HepG2 (cell line): ENCODE results near the gene MCF2L. TPM values are rescaled to one million over a fixed set of nuclear protein-coding genes. Genes with fewer than 3 reads are reported as not detected.

ENCODE experiments used
- ATAC-seq: fragments of 200-7000 bp; cut with Tn5 transposase; 3 replicates; pipeline ENCODE4 v1.9.1; 2020; ENCODE audit warnings: mild to moderate bottlenecking, moderate library complexity
- BruUV-seq: library from RNA; stranded (reverse); fragments of 400-500 nt; replicated peaks from 2 replicates; lab custom pipeline; 2021; lab: Mats Ljungman, UMichigan
- CTCF ChIA-PET: fragments of 300-600 bp; formaldehyde crosslinking; extraction: SDS; loops from one replicate; lab custom pipeline; 2021; ENCODE audit warnings: low total read pairs, inconsistent platforms, low intra/inter-chr PET ratio; lab: Yijun Ruan, JAX
- POLR2A ChIA-PET: fragments of 350-600 bp; sonication (Branson Sonifier 250); formaldehyde crosslinking; loops from one replicate; lab custom pipeline; 2020; ENCODE audit warnings: antibody characterized with exemption, inconsistent platforms; lab: Yijun Ruan, JAX
- DNase-seq: peaks from one replicate; pipeline ENCODE4 v3.0.0-alpha.2; 2015; ENCODE audit warnings: low spot score
- FAIRE-seq: peaks from 3 replicates; lab custom pipeline; 2011; peaks lifted over from hg19 to GRCh38; lab: Jason Lieb, UNC
- H2AFZ ChIP-seq: one replicate; pipeline ENCODE4 v1.6.1; 2011; ENCODE audit warnings: low read length, inconsistent platforms
- H3K27ac ChIP-seq: fragments of 300-600 bp; 3 replicates; pipeline ENCODE4 v1.8.0; 2011; ENCODE audit warnings: mixed run types, mild to moderate bottlenecking, mixed read lengths, low read length, inconsistent platforms; ENCODE audit not compliant: insufficient read depth; ENCODE audit errors: extremely low read length
- H3K27me3 ChIP-seq, 2 experiments: fragments of 200-600 bp in 1 of 2; 2 replicates in 1 of 2; 3 replicates in 1 of 2; pipeline versions ENCODE4 v1.6.0 to v1.8.0; 2011; ENCODE audit warnings: low read length in 2 of 2, mild to moderate bottlenecking in 2 of 2, moderate library complexity in 2 of 2, inconsistent platforms in 1 of 2; ENCODE audit not compliant: insufficient read depth in 2 of 2, control insufficient read depth in 1 of 2
- H3K36me3 ChIP-seq, 2 experiments: fragments of 200-600 bp in 1 of 2; replicated peaks in 1 of 2; 2 replicates in 1 of 2; 3 replicates in 1 of 2; pipeline versions ENCODE4 v1.5.1 to v1.8.0; 2011; ENCODE audit warnings: low read length in 2 of 2, inconsistent platforms in 1 of 2; ENCODE audit not compliant: insufficient read depth in 2 of 2, control insufficient read depth in 1 of 2
- H3K4me1 ChIP-seq: 2 replicates; pipeline ENCODE4 v1.5.1; 2012; ENCODE audit warnings: low read length, inconsistent platforms; ENCODE audit not compliant: insufficient read depth
- H3K4me2 ChIP-seq: 2 replicates; pipeline ENCODE4 v1.6.0; 2011; ENCODE audit warnings: low read depth, low read length, inconsistent platforms
- H3K4me3 ChIP-seq, 3 experiments: fragments of 200-600 bp in 1 of 3; sonication (generic), shearing (Covaris generic) in 1 of 3; replicated peaks in 1 of 3; 2 replicates each; pipeline ENCODE4 v1.5.1; 2011 to 2016; ENCODE audit warnings: low read length in 3 of 3, inconsistent platforms in 2 of 3, low read depth in 2 of 3, mild to moderate bottlenecking in 2 of 3, control low read depth in 1 of 3, mixed read lengths in 1 of 3; ENCODE audit not compliant: insufficient read depth in 1 of 3
- H3K79me2 ChIP-seq: one replicate; pipeline ENCODE4 v1.6.1; 2011; ENCODE audit warnings: low read length, inconsistent platforms; ENCODE audit not compliant: insufficient read depth
- H3K9ac ChIP-seq: 2 replicates; pipeline ENCODE4 v1.6.0; 2011; ENCODE audit warnings: mild to moderate bottlenecking, low read depth, low read length, inconsistent platforms; ENCODE audit not compliant: insufficient read depth
- H3K9me3 ChIP-seq: 2 replicates; pipeline ENCODE4 v1.5.1; 2012; ENCODE audit warnings: mild to moderate bottlenecking, low read length
- H4K20me1 ChIP-seq: 2 replicates; pipeline ENCODE4 v1.6.0; 2011; ENCODE audit warnings: inconsistent platforms, mild to moderate bottlenecking, low read length, moderate library complexity; ENCODE audit not compliant: insufficient read depth
- CREM ChIP-seq, 2 experiments: sonication (generic) in 1 of 2; formaldehyde crosslinking in 1 of 2; IDR thresholded peaks; 2 replicates each; pipeline versions ENCODE4 v1.4.0 to v1.6.1; 2016 to 2020; ENCODE audit warnings: antibody characterized with exemption in 1 of 2, mild to moderate bottlenecking in 1 of 2, missing genetic modification reagents in 1 of 2
- GATAD2A ChIP-seq: IDR thresholded peaks from 2 replicates; pipeline ENCODE4 v1.6.1; 2016
- KLF12 ChIP-seq: sonication (generic); formaldehyde crosslinking; IDR thresholded peaks from 2 replicates; pipeline ENCODE4 v1.4.0; 2020; ENCODE audit warnings: missing genetic modification reagents, borderline replicate concordance
- MXD4 ChIP-seq: IDR thresholded peaks from 2 replicates; pipeline ENCODE4 v1.6.1; 2016; ENCODE audit warnings: mild to moderate bottlenecking, missing biosample characterization, missing genetic modification reagents
- NR2F6 ChIP-seq, 2 experiments: IDR thresholded peaks; 2 replicates each; pipeline ENCODE4 v1.6.1; 2016; ENCODE audit warnings: antibody characterized with exemption in 1 of 2, mild to moderate bottlenecking in 1 of 2
- RXRA ChIP-seq: sonication (generic); formaldehyde crosslinking; IDR thresholded peaks from 2 replicates; pipeline ENCODE4 v1.5.1; 2020; ENCODE audit warnings: missing genetic modification reagents
- SIN3A ChIP-seq: IDR thresholded peaks from 2 replicates; pipeline ENCODE4 v1.6.1; 2011; ENCODE audit warnings: low read depth, mild to moderate bottlenecking, control low read depth, low read length, borderline replicate concordance
- ZFP91 ChIP-seq: sonication (generic); formaldehyde crosslinking; IDR thresholded peaks from 2 replicates; pipeline ENCODE4 v1.9.0; 2022; ENCODE audit warnings: missing genetic modification reagents, mild to moderate bottlenecking, borderline replicate concordance
- ZKSCAN5 ChIP-seq: sonication (generic); formaldehyde crosslinking; IDR thresholded peaks from 2 replicates; pipeline ENCODE4 v1.5.1; 2020; ENCODE audit warnings: mild to moderate bottlenecking, missing genetic modification reagents
- ZNF598 ChIP-seq: sonication (generic); formaldehyde crosslinking; IDR thresholded peaks from 2 replicates; pipeline ENCODE4 v1.5.1; 2020; ENCODE audit warnings: mild to moderate bottlenecking, missing genetic modification reagents, borderline replicate concordance
- ZNF687 ChIP-seq: sonication (generic); formaldehyde crosslinking; IDR thresholded peaks from 2 replicates; pipeline ENCODE4 v1.5.1; 2020; ENCODE audit warnings: mild to moderate bottlenecking, missing genetic modification reagents, moderate library complexity
- WGBS: methylation state at CpG from one replicate; pipeline ENCODE4 v1.1.6; 2017; ENCODE audit warnings: low lambda C conversion rate; 5-methylcytosine and 5-hydroxymethylcytosine counted together
- in situ Hi-C: cut with HindIII; loops from 2 replicates; pipeline ENCODE4 v1.10.0; 2017; ENCODE audit warnings: low pct_unique_long_range_greater_than_20kb; ENCODE audit not compliant: extremely low pct_ligation_motif_present
- intact Hi-C: fragments of 100-400 bp; cut with micrococcal nuclease; formaldehyde crosslinking; loops from one replicate; pipeline ENCODE4 v1.10.0; 2022; ENCODE audit not compliant: unreplicated experiment
- polyA plus RNA-seq, 8 experiments: library from polyadenylated mRNA; depleted of rRNA in 3 of 8; stranded (reverse) in 7 of 8; unstranded in 1 of 8; fragments of >200 nt; fragmentation: Illumina TruSeq in 4 of 8; extraction: Trizol in 4 of 8; gene quantifications; 2 replicates each; pipeline versions ENCODE4 v1.2.1 to v1.2.3, GENCODE V29; 2011 to 2016; ENCODE audit warnings: low read depth in 4 of 8, missing spikeins in 1 of 8, mixed read lengths in 1 of 8; ENCODE audit not compliant: insufficient read depth in 1 of 8
- total RNA-seq, 5 experiments: library from RNA; depleted of rRNA; stranded (reverse); fragments of >200 nt; fragmentation: Illumina TruSeq; extraction: Trizol; gene quantifications; 2 replicates each; pipeline ENCODE4 v1.2.3, GENCODE V29; 2016; ENCODE audit warnings: low read depth in 1 of 5
- TF ChIP-seq, protein P1 (sequence below): sonication (generic); formaldehyde crosslinking; IDR thresholded peaks from 2 replicates; pipeline ENCODE4 v1.4.0; 2020; ENCODE audit warnings: low read depth, mild to moderate bottlenecking, missing genetic modification reagents
- TF ChIP-seq, protein P2 (sequence below): IDR thresholded peaks from 2 replicates; pipeline ENCODE4 v1.6.1; 2016; ENCODE audit warnings: low read depth, control low read depth

MCF2L gene
- total and polyA plus RNA-seq, 2 of the 13 experiments (the other 11 are each of a cell fraction or from before 2014, with no cell fraction given) = 19.4 to 28.4 TPM

DNA sequence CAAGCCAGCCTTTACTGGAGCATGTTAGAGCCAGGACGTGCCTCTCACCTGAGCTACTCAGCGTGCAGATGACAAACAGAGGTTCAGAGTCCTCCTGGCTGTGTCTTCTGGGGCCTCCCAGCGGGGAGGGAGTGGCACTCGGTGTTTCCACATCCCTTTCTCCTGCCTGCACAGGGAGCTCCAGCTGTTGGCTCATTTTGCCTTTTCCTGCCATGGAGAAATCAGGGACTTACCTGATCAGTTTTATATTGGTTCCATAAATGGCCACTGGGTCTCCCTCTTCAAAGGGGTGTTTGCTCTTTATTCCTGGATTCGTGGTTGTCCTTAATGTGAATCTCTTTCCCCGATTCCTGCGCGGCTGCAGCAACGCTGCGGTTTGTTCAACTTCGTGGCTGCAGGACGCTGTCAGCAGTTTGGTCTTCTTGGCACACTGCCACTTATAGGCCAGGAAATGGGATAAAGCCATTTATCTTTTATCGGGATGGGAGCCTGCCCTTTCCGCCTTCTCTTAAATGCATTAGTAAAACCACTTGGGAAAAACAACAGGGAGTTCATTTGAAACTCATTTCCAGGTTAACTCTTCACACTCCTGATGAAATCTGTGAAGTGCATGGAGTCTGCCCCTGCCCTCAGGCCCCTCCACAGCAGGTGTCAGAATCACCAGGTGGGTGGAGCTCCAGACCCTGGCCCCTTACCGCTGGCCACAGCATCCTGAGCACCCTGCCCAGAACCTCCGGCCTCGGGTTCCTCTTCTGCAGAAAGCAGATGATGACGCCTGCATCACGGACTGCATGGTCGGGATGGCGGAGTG is 39.8 kb upstream of the MCF2L start:
- POLR2A ChIA-PET = interaction anchor here (0.8 to 1.5 kb wide), 7 partner anchors 9 to 341 kb away, joined by 3 to 11 read pairs (median 4); partner anchors contain the start of gene TUBGCP3
- peak; percentile 88 for ATAC-seq
- DNase-seq = peak; percentile 78
- TF ChIP-seq ZKSCAN5 (CRISPR knock-in tag) = no peak
- peak; percentile 52; the same call in 1 of the 2 replicates for TF ChIP-seq GATAD2A (CRISPR knock-in tag)
- TF ChIP-seq MXD4 (CRISPR knock-in tag) = 0 out of 2 replicates have a peak, but pooled peaks have one; percentile 45
- TF ChIP-seq, protein P1, sequence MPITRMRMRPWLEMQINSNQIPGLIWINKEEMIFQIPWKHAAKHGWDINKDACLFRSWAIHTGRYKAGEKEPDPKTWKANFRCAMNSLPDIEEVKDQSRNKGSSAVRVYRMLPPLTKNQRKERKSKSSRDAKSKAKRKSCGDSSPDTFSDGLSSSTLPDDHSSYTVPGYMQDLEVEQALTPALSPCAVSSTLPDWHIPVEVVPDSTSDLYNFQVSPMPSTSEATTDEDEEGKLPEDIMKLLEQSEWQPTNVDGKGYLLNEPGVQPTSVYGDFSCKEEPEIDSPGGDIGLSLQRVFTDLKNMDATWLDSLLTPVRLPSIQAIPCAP (CRISPR knock-in tag) = no peak
- TF ChIP-seq ZFP91 (CRISPR knock-in tag) = peak; percentile 58; the same call in 1 of the 2 replicates
- 0 out of 2 replicates have a peak, but pooled peaks have one; percentile 49 for TF ChIP-seq SIN3A
- TF ChIP-seq KLF12 (CRISPR knock-in tag) = peak; percentile 63; the same call in 1 of the 2 replicates
- peak; percentile 77 for TF ChIP-seq ZNF687 (CRISPR knock-in tag)
- 0 out of 2 replicates have a peak, but pooled peaks have one; percentile 10 for TF ChIP-seq ZNF598 (CRISPR knock-in tag)
- TF ChIP-seq NR2F6 (IDR thresholded peaks at IDR 0.05) = peak; percentile 27; the same call in 1 of the 2 replicates
- no peak; the same call in 1 of the 2 replicates for TF ChIP-seq NR2F6 (CRISPR knock-in tag; IDR thresholded peaks at IDR 0.05)
- TF ChIP-seq, protein P2, sequence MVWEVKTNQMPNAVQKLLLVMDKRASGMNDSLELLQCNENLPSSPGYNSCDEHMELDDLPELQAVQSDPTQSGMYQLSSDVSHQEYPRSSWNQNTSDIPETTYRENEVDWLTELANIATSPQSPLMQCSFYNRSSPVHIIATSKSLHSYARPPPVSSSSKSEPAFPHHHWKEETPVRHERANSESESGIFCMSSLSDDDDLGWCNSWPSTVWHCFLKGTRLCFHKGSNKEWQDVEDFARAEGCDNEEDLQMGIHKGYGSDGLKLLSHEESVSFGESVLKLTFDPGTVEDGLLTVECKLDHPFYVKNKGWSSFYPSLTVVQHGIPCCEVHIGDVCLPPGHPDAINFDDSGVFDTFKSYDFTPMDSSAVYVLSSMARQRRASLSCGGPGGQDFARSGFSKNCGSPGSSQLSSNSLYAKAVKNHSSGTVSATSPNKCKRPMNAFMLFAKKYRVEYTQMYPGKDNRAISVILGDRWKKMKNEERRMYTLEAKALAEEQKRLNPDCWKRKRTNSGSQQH = peak; percentile 88; the same call in 1 of the 2 replicates
- peak; percentile 30; the same call in 1 of the 2 replicates for TF ChIP-seq RXRA (CRISPR knock-in tag)
- TF ChIP-seq CREM (IDR thresholded peaks at IDR 0.05) = peak; percentile 42; the same call in 1 of the 2 replicates
- no peak for TF ChIP-seq CREM (CRISPR knock-in tag; IDR thresholded peaks at IDR 0.05)

More for the DNA sequence above, 39.8 kb upstream of the MCF2L start:
- in situ Hi-C loops = no loop called here
- Histone ChIP-seq H3K36me3 (no peaks in the 10 kb centered on the region; a peak in 1 of 5 replicates), H3K79me2 (no peaks in the 10 kb centered on the region), H3K4me3 (peak overlapping the region; percentile 20 to 56 (median 38)), H3K27me3 (no peaks in the 10 kb centered on the region), H3K27ac (peak overlapping the region; percentile 58), H4K20me1 (no peaks in the 10 kb centered on the region; the same call in 1 of the 2 replicates), H2AFZ (no peak overlapping the region), H3K9ac (no peak overlapping the region), H3K4me1 (peaks cover 69% of the 10 kb centered on the region), H3K9me3 (0 out of 2 replicates have a peak, but pooled peaks cover 4% of the 10 kb centered on the region), H3K4me2 (peak overlapping the region; percentile 77)
- WGBS = 26% methylated on average over 17 of the region's 21 CpGs
- FAIRE-seq = peak; percentile 98
- CTCF ChIA-PET = no interaction called here
- intact Hi-C loops = loop anchor here (1.0 to 2.0 kb wide), 2 partner anchors 22 to 36 kb away; no protein-coding TSS in a partner anchor
- no TSS peak for BruUV-seq
